NT2/D1 (cell line): ENCODE measurements around the gene DPEP2.

Source experiments
- SUZ12 ChIP-seq: IDR thresholded peaks from 2 replicates; pipeline ENCODE4 v1.6.1; 2011; ENCODE audit not compliant: insufficient read length, insufficient read depth; ENCODE audit errors: extremely low read depth
- YY1 ChIP-seq: IDR thresholded peaks from 2 replicates; pipeline ENCODE4 v1.6.1; 2011; ENCODE audit not compliant: insufficient read length, insufficient read depth

DNA sequence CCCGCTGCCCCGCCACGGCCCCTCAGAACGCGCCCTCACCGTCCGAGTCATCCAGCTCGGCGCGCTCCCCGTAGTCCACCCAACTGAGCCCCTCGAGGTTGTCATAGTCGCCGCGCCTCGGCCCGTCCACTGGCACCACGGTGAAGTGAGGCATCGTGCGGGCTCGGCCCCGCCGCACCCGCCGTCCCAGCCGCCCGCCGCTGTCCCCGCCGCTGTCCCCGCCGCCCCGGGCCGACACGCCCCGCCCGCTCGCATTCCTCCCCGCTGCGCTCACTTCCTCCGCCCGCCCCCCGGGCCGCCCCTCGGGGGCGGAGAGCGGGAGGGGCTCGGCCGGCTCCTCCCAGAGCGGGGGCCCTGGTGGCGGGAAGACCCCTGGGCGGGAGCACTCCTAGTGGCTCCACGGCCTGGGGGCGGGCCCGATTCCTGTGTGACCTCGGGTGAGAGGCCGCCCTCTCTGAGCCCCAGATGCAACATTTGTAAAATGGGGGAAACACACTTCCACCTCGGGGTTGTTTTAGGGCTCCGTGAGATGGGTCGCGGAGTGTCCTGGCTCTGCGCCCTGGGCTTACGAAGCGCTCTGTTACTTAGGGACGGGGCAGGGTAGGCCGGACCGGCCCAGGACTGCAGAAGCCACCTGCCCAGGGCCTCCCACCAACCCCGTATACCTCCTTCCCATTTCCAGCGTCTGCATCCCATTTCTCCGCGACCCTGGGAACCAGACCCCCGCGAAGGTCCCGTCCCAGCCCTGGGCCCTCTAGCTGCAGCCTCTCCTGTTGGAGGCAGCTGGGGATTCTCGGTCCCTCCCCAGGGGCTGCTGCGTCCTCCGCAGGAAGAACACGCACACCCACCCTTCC is 30.7 kb downstream of the DPEP2 start, which contains the start of gene SLC12A4:
- TF ChIP-seq YY1 (no peak), SUZ12 (no peak)
